Gastroesophageal sphincter (tissue), 3 donors: ENCODE data around the gene MAL.

ENCODE experiments used
- POLR2A ChIP-seq, 2 donors: fragments of 450-650 bp; IDR thresholded peaks; one replicate each; pipeline ENCODE4 v1.6.1; 2017; ENCODE audit warnings: antibody characterized with exemption in 2 of 2, mild to moderate bottlenecking in 2 of 2, moderate library complexity in 1 of 2
- POLR2AphosphoS5 ChIP-seq: sonication (generic); formaldehyde crosslinking; IDR thresholded peaks from one replicate; pipeline ENCODE4 v1.6.1; 2017; ENCODE audit warnings: antibody characterized with exemption
- TF ChIP-seq, protein P1 (sequence below), 4 experiments: fragments of 200-600 bp in 2 of 4; fragments of 450-650 bp in 2 of 4; sonication (generic) in 1 of 4; IDR thresholded peaks; one replicate each; pipeline ENCODE4 v1.5.1; 2017 to 2019; ENCODE audit warnings: antibody characterized with exemption in 4 of 4, mild to moderate bottlenecking in 2 of 4, moderate library complexity in 2 of 4

DNA sequence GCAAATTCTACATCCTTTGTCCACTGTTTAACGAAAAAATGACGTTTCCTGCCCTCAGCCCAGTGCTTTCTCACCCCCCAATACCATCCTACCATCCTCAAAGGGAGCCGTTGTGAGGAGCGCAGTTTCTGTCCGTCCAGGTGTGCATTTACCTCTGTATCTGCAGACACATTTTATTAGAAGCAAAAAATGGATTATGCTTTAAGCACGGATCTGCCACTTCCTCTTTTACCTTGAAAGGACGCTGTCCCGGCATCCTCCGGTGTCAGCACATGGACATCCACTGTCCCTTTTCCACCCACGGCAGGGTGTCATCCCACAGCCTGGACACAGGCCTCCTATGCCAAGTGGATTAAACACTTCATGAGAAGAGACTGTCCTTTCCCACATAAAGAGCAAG, 7.2 kb upstream of the MAL start:
- TF ChIP-seq, protein P1, sequence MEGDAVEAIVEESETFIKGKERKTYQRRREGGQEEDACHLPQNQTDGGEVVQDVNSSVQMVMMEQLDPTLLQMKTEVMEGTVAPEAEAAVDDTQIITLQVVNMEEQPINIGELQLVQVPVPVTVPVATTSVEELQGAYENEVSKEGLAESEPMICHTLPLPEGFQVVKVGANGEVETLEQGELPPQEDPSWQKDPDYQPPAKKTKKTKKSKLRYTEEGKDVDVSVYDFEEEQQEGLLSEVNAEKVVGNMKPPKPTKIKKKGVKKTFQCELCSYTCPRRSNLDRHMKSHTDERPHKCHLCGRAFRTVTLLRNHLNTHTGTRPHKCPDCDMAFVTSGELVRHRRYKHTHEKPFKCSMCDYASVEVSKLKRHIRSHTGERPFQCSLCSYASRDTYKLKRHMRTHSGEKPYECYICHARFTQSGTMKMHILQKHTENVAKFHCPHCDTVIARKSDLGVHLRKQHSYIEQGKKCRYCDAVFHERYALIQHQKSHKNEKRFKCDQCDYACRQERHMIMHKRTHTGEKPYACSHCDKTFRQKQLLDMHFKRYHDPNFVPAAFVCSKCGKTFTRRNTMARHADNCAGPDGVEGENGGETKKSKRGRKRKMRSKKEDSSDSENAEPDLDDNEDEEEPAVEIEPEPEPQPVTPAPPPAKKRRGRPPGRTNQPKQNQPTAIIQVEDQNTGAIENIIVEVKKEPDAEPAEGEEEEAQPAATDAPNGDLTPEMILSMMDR (IDR thresholded peaks at IDR 0.05): no peak
- no peak for TF ChIP-seq POLR2A (IDR thresholded peaks at IDR 0.05)
- no peak for TF ChIP-seq POLR2AphosphoS5
